Neuronal stem cell (in vitro differentiated cells): Measurements from ENCODE around the gene NOVA2.

Experiments
- DNase-seq: peaks from one replicate; pipeline ENCODE4 v3.0.0-alpha.2; 2013; ENCODE audit warnings: low spot score
- H2AFZ ChIP-seq: one replicate; pipeline ENCODE4 v1.6.1; 2013; ENCODE audit warnings: mild to moderate bottlenecking, low read length, inconsistent platforms
- H2AK5ac ChIP-seq: 2 replicates; pipeline ENCODE4 v1.6.1; 2013; ENCODE audit warnings: low read depth, mild to moderate bottlenecking, inconsistent platforms, low read length, moderate library complexity, mixed read lengths
- H2BK120ac ChIP-seq: 2 replicates; pipeline ENCODE4 v1.6.1; 2013; ENCODE audit warnings: low read depth, mild to moderate bottlenecking, inconsistent platforms, low read length, moderate library complexity, mixed read lengths
- H2BK12ac ChIP-seq: one replicate; pipeline ENCODE4 v1.6.1; 2013; ENCODE audit warnings: low read length, inconsistent platforms
- H2BK15ac ChIP-seq: 2 replicates; pipeline ENCODE4 v1.6.1; 2013; ENCODE audit warnings: mild to moderate bottlenecking, low read length, inconsistent platforms, mixed read lengths
- H2BK5ac ChIP-seq: one replicate; pipeline ENCODE4 v1.6.1; 2013; ENCODE audit warnings: inconsistent platforms, mild to moderate bottlenecking, low read length, moderate library complexity
- H3K14ac ChIP-seq: one replicate; pipeline ENCODE4 v1.6.1; 2013; ENCODE audit warnings: low read length, inconsistent platforms
- H3K18ac ChIP-seq: 2 replicates; pipeline ENCODE4 v1.6.1; 2013; ENCODE audit warnings: low read length, inconsistent platforms
- H3K23ac ChIP-seq: 2 replicates; pipeline ENCODE4 v1.6.1; 2013; ENCODE audit warnings: low read depth, mild to moderate bottlenecking, mixed read lengths, low read length, inconsistent platforms; ENCODE audit not compliant: poor library complexity
- H3K27ac ChIP-seq: replicated peaks from 3 replicates; pipeline ENCODE4 v1.5.1; 2013; ENCODE audit warnings: low read length, inconsistent platforms
- H3K27me3 ChIP-seq, 3 experiments: 2 replicates each; pipeline ENCODE4 v1.6.1; 2013; ENCODE audit warnings: low read length in 3 of 3, mild to moderate bottlenecking in 2 of 3, inconsistent platforms in 1 of 3, low read depth in 1 of 3, mixed read lengths in 1 of 3, moderate library complexity in 1 of 3; ENCODE audit not compliant: control insufficient read depth in 3 of 3, insufficient read depth in 3 of 3
- H3K36me3 ChIP-seq, 2 donors: replicated peaks in 1 of 2; 2 replicates each; pipeline ENCODE4 v1.6.1; 2013; ENCODE audit warnings: low read length in 2 of 2; ENCODE audit not compliant: control insufficient read depth in 2 of 2, insufficient read depth in 2 of 2
- H3K4ac ChIP-seq: 2 replicates; pipeline ENCODE4 v1.6.1; 2013; ENCODE audit warnings: inconsistent platforms, mild to moderate bottlenecking, low read length, moderate library complexity
- H3K4me1 ChIP-seq, 2 donors: 1 replicate in 1 of 2; 2 replicates in 1 of 2; pipeline ENCODE4 v1.6.1; 2013; ENCODE audit warnings: low read length in 2 of 2, low read depth in 1 of 2; ENCODE audit not compliant: control insufficient read depth in 2 of 2, insufficient read depth in 1 of 2
- H3K4me2 ChIP-seq: one replicate; pipeline ENCODE4 v1.6.1; 2013; ENCODE audit warnings: mild to moderate bottlenecking, low read length, inconsistent platforms; ENCODE audit not compliant: insufficient read depth, poor library complexity, severe bottlenecking
- H3K4me3 ChIP-seq, 2 donors: 2 replicates each; pipeline ENCODE4 v1.5.1; 2013; ENCODE audit warnings: low read length in 2 of 2, mild to moderate bottlenecking in 2 of 2, inconsistent platforms in 1 of 2, moderate library complexity in 1 of 2
- H3K79me1 ChIP-seq: one replicate; pipeline ENCODE4 v1.6.1; 2013; ENCODE audit warnings: low read depth, mild to moderate bottlenecking, inconsistent platforms, low read length, moderate library complexity
- H3K9ac ChIP-seq: one replicate; pipeline ENCODE4 v1.6.1; 2013; ENCODE audit warnings: mild to moderate bottlenecking, low read depth, low read length, inconsistent platforms; ENCODE audit not compliant: poor library complexity
- H3K9me3 ChIP-seq, 2 donors: replicated peaks in 1 of 2; 2 replicates each; pipeline versions ENCODE3 to v1.6.1; 2013; ENCODE audit warnings: low read length in 2 of 2, mild to moderate bottlenecking in 2 of 2, inconsistent platforms in 1 of 2, low read depth in 1 of 2, mixed read lengths in 1 of 2, moderate library complexity in 1 of 2; ENCODE audit not compliant: control insufficient read depth in 2 of 2, insufficient read depth in 1 of 2
- H4K8ac ChIP-seq: one replicate; pipeline ENCODE4 v1.6.1; 2013; ENCODE audit warnings: low read depth, mild to moderate bottlenecking, inconsistent platforms, low read length, moderate library complexity
- H4K91ac ChIP-seq: one replicate; pipeline ENCODE4 v1.6.1; 2013; ENCODE audit warnings: low read length, low read depth, mild to moderate bottlenecking, inconsistent platforms; ENCODE audit not compliant: poor library complexity
- WGBS, 2 donors: extraction: QIAGEN DNeasy Blood & Tissue Kit; methylation state at CpG; one replicate each; pipeline ENCODE4 v1.1.7; 2013; ENCODE audit warnings: missing lambda C conversion rate in 2 of 2, mixed read lengths in 1 of 2; ENCODE audit not compliant: insufficient read length in 2 of 2, insufficient replicate concordance in 1 of 2; ENCODE audit errors: extremely low coverage in 2 of 2; 5-methylcytosine and 5-hydroxymethylcytosine counted together

Gene NOVA2

GRCh38 chr19:45940515-45940805 lies 33.2 kb downstream of the NOVA2 start:
- H3K4me1 ChIP-seq, result no peaks in the 10 kb centered on the region
- H3K4me2 ChIP-seq, result no peak overlapping the region
- peak overlapping the region; percentile 49 for H3K18ac ChIP-seq
- peaks cover 12 to 90% of the 10 kb centered on the region in 2 donors for H3K36me3 ChIP-seq
- no peak overlapping the region for H3K14ac ChIP-seq
- H3K9ac ChIP-seq, result no peak overlapping the region
- H3K4ac ChIP-seq, result no peak overlapping the region
- no peaks in the 10 kb centered on the region for H3K79me1 ChIP-seq
- H2AFZ ChIP-seq, result no peak overlapping the region
- no peak overlapping the region for H4K8ac ChIP-seq
- H2BK120ac ChIP-seq, result no peak overlapping the region
- no peak overlapping the region for H2BK15ac ChIP-seq
- H3K4me3 ChIP-seq, result no peak overlapping the region
- H3K9me3 ChIP-seq, result no peaks in the 10 kb centered on the region
- H4K91ac ChIP-seq, result no peak overlapping the region
- DNase-seq, result no peak
- peak overlapping the region; percentile 77 for H3K23ac ChIP-seq
- H3K27ac ChIP-seq, result no peak overlapping the region
- no peak overlapping the region for H2BK12ac ChIP-seq
- no peak overlapping the region for H2BK5ac ChIP-seq
- H3K27me3 ChIP-seq, result no peaks in the 10 kb centered on the region
- H2AK5ac ChIP-seq, result no peak overlapping the region
- no CpG with 5 or more reads among the region's 32 CpGs for WGBS, 2 donors

GRCh38 chr19:45939792-45940514 lies 33.7 kb downstream of the NOVA2 start:
- peaks cover 0 to 3% of the 10 kb centered on the region in 2 donors for H3K4me1 ChIP-seq
- H3K9me3 ChIP-seq, result no peaks in the 10 kb centered on the region
- no peak for DNase-seq
- no peak overlapping the region for H3K23ac ChIP-seq
- H2BK5ac ChIP-seq, result peak overlapping the region; percentile 45
- H3K4me3 ChIP-seq, result no peak overlapping the region
- no peak overlapping the region for H2BK120ac ChIP-seq
- peak overlapping the region; percentile 34 for H3K9ac ChIP-seq
- no peak overlapping the region for H3K4ac ChIP-seq
- H3K36me3 ChIP-seq, result peaks cover 12 to 85% of the 10 kb centered on the region in 2 donors
- no peak overlapping the region for H3K4me2 ChIP-seq
- no peaks in the 10 kb centered on the region for H3K27me3 ChIP-seq
- H2BK15ac ChIP-seq, result no peak overlapping the region
- H4K91ac ChIP-seq, result no peak overlapping the region
- H2AFZ ChIP-seq, result no peak overlapping the region
- WGBS, 2 donors, result no CpG with 5 or more reads among the region's 67 CpGs
- H3K79me1 ChIP-seq, result no peaks in the 10 kb centered on the region
- H3K27ac ChIP-seq, result no peak overlapping the region
- H2BK12ac ChIP-seq, result no peak overlapping the region
- no peak overlapping the region for H2AK5ac ChIP-seq
- no peak overlapping the region for H3K14ac ChIP-seq
- H4K8ac ChIP-seq, result no peak overlapping the region
- no peak overlapping the region for H3K18ac ChIP-seq

- no peak overlapping the region for H2BK15ac ChIP-seq
- no peak overlapping the region for H2BK5ac ChIP-seq
- H3K27me3 ChIP-seq, result no peaks in the 10 kb centered on the region
- no peak overlapping the region for H2AFZ ChIP-seq
- H4K91ac ChIP-seq, result no peak overlapping the region
- no peak overlapping the region for H3K9ac ChIP-seq
- H3K27ac ChIP-seq, result no peak overlapping the region
- H2BK12ac ChIP-seq, result no peak overlapping the region
- no peak overlapping the region for H3K23ac ChIP-seq
- no peak overlapping the region for H3K4me2 ChIP-seq
- H2BK120ac ChIP-seq, result no peak overlapping the region
- H3K4ac ChIP-seq, result no peak overlapping the region
- H4K8ac ChIP-seq, result no peak overlapping the region
- no peak for DNase-seq
- peaks cover 12 to 74% of the 10 kb centered on the region in 2 donors for H3K36me3 ChIP-seq
- no peak overlapping the region for H3K18ac ChIP-seq
- no peak overlapping the region for H3K4me3 ChIP-seq
- H3K79me1 ChIP-seq, result no peaks in the 10 kb centered on the region
- H2AK5ac ChIP-seq, result no peak overlapping the region
- peaks cover 0 to 5% of the 10 kb centered on the region in 2 donors for H3K4me1 ChIP-seq
- no peaks in the 10 kb centered on the region for H3K9me3 ChIP-seq
- WGBS, 2 donors, result no CpG with 5 or more reads among the region's 3 CpGs
- no peak overlapping the region for H3K14ac ChIP-seq
Measured at GRCh38 chr19:45938733-45939319, 34.8 kb downstream of the NOVA2 start.

- Histone ChIP-seq H3K18ac (peak overlapping the region; percentile 83), H2AK5ac (peak overlapping the region; percentile 82), H2BK12ac (no peak overlapping the region), H3K4me1 (peaks cover 0 to 5% of the 10 kb centered on the region in 2 donors), H3K27me3 (peaks cover 0 to 2% (median 0%) of the 10 kb centered on the region in 3 experiments), H3K79me1 (no peaks in the 10 kb centered on the region), H4K91ac (peak overlapping the region; percentile 7), H3K9ac (peak overlapping the region; percentile 54), H2AFZ (no peak overlapping the region), H3K23ac (peak overlapping the region; percentile 86), H3K27ac (no peak overlapping the region), H3K14ac (peak overlapping the region; percentile 59), H4K8ac (peak overlapping the region; percentile 25), H2BK120ac (no peak overlapping the region), H2BK5ac (no peak overlapping the region), H3K36me3 (peaks cover 7 to 40% of the 10 kb centered on the region in 2 donors), H3K4ac (no peak overlapping the region), H2BK15ac (no peak overlapping the region), H3K9me3 (no peaks in the 10 kb centered on the region), H3K4me2 (no peak overlapping the region), H3K4me3 (no peak overlapping the region)
- WGBS, 2 donors, result no CpG with 5 or more reads among the region's 19 CpGs
- no peak for DNase-seq
Measured at GRCh38 chr19:45935267-45935666, 38.4 kb downstream of the NOVA2 start.
